Measurements from ENCODE around the gene BCAS3.

The BCAS3 gene

DNA sequence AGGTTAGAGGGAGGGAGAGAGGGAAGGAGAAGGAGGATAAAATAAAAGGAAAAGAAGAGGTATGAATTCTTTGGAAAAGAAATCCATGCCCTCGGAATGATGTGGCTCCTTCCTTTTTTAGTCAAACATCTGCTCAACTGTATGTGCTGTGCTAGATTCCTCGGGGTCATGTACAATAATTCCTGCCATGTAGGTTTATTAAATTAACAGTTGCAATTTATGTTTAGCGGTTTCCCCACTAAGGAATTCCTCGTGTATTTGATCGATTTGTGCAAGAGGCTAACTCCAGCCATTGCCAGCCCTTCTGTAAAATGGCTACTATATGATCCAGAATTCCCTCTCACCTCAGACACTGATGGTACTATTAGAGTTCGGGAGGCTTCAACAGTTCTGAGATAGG lies 639.0 kb downstream of the BCAS3 start:
- no peak for DNase-seq (ENCODE audit: low read depth, low spot score)

DNA sequence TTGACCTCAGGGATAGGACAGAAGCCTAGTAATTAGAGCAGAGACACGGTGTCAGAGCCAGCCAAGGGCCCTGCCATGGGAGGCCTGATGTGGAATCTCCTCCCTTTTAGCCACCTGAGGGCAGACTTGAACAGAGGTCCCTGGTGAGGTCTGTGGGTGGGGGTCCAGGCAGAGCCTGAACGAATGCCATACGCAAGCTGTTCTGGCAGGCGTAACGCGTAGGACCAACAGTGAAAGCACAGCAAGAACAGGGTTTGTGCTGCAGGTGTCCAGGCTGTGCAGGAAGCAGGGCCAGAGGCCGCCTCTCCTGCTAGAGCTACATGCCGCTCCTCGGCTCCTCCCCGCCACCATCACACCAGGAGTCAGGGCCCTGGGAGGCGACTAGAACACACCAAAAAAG lies 640.1 kb downstream of the BCAS3 start:
- no peak for DNase-seq (ENCODE audit: low read depth, low spot score)

DNA sequence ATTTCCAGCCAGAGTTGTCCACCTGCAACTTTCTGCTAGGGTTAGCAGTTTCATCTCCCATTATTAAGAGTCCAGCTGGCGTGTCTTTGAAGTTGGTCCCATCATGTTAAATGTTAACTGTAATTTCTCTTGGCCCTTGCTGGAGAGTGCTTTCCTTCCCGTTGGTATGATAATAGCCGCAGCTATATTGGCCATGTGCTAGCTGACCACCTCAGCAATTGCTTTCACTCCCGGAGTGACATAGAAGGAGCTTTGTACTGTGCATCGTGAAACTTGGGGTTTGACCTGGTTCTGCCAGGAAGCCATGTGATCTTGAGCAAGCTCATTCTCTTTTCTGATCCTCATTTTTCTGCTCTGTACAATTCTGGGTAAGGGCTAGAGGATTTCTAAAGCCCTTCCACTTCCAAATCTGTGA lies 641.0 kb downstream of the BCAS3 start:
- DNase-seq (ENCODE audit: low read depth, low spot score), result no peak

DNA sequence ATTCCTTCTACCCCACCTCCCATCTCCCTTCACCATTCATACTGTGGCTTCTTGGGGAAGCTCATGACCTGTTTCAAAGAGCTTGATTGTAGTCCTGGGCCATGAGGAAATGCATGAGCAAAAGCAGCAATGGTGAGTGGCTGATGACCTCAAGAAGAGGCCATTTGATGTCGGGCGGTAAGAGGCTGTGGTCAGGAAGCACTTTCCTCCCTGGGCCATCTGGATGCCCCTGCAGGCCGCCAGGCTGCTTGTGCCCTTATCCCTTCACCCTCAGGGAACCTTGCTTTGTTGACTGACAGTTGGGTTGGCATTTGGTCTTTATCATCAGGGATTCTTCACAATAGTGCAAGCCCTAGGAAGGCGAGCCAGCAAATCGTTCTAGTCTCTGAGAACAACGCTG lies 643.7 kb downstream of the BCAS3 start:
- DNase-seq (ENCODE audit: low read depth, low spot score), result no peak

DNA sequence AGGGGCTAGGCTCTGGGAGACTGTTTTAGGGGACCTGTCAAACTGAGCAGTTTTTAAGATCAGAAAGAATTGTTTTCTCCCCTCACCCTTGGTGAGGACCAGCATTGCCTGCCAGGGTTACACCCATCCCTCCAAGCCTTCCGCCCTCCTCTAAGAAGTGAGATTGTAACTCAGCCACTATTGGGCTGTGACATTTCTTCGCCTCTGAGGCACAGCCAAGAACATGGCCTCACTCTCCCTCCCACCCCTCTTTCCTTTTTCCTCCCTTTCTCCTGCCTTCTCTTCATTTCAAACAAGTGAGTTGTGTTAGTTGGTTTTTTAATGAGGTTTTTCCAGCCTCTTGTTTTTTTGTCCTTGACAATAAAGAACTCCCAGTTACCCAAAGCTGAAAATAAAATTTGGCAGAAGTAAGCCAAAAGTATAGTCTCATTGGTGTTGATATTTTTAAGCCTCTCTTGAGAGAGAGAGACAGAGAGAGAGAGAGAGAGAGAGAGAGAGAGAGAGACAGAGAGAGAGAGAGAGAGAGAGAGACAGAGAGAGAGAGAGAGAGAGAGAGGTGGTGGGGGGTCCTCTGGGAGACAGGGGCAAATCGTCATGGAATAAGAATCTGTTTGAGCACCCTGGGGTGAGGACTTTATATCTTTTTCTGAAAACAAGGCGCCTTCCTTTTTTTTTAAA lies 644.8 kb downstream of the BCAS3 start:
- no peak for DNase-seq (ENCODE audit: low read depth, low spot score)

DNA sequence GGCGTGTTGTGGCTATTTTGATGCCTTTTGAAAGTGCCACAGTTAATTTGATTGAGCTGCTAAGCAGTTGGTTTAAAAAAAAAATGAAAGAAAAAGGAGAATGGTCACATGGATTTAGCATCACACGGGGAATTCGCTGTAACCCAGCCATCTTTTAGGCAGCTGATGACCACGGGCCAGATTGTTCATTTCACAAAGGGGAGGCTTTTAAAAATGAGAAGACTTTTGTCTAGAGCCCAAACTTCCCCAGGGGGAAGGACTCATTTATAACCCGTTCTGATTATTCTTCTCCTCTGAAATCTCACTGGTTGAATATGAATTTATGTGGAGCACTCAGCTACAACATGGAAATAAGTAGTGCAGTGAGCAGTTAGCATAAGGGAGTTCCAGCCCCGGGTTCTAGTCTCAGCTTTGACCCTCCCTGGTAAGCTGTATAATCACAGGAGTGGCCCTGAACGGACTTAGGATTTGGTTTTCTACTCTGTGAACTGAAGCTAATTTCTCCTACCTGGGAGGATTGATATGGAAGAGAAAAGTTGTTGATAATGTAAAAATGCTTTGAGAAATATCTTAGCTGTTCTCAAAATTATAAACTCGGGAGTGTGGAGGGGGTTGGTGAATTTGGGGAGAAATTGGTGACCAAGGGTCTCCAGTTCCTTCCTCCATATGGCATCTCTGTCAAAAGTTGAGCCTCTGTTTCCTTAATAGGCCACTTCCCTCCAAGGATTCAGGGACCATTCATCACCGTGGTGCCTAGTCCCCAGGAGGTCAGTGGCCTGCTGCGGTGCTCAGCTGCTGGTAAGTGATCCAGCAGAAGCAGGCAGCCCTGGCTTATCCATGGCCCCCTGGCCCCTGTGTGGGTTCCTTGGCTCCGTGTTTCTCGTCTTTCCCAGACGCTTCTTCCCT lies 645.6 kb downstream of the BCAS3 start:
- no peak for DNase-seq (ENCODE audit: low read depth, low spot score)

DNA sequence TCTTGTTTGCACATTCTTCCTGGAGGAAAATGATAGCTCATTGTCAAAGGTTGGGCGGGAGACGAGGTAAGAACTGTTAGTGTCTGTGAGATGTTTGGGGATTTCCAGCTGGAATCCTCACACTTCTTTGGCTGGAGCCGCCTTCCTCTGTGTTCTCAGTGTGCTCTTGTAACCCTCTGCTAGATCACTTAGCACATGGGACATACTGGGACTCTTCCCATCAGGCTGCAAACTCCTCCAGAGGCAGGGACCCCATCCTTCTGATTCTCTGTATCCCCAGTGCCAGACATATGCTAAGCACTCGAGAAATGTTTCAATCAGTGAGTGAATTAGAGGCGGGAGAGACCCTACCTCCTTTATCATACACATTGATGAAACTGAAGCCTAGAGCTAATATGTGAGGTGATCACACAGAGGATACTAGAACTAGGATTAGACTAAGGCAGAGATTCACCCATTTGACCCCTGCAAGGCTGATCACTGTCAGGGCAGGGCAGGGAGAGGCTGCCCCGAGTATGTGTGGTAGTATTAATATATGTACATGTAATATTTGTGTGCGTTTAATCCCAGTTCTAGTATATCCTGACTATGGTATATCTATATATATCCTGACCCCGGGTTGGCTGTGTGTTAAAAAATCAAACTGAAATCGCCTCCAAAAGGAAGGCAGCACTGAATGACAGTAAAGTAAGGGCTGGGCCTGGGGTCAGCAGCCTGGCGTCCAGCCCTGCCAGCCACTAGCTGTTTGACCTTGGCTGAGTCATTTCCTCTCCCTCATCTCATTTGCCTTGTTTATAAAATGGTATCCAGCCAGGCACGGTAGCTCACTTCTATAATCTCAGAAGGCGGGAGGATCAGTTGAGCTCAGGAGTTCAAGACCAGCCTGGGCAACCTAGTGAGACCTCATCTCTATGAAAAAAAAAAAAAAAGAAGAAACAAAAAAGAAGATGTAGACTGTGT lies 646.5 kb downstream of the BCAS3 start:
- DNase-seq (ENCODE audit: low read depth, low spot score), result no peak

DNA sequence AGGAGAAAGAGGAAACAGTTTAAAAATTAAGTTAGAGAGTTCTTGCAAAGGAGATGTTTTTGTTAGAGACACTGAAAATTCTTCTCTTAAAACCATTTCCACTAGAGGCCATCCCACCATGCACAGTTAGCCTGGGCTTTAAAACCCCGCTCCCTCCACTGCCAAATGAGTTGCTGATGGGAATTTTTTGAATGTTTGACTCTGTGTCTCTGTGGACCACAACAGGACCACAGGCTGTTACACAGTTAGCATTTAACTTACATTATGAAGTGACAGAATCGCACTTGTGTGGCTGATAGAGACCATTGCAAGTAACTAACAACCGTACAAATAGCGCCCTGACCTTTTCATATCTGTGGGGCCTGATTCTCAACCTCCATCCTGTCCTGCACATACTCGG lies 647.3 kb downstream of the BCAS3 start:
- DNase-seq (ENCODE audit: low read depth, low spot score), result no peak

DNA sequence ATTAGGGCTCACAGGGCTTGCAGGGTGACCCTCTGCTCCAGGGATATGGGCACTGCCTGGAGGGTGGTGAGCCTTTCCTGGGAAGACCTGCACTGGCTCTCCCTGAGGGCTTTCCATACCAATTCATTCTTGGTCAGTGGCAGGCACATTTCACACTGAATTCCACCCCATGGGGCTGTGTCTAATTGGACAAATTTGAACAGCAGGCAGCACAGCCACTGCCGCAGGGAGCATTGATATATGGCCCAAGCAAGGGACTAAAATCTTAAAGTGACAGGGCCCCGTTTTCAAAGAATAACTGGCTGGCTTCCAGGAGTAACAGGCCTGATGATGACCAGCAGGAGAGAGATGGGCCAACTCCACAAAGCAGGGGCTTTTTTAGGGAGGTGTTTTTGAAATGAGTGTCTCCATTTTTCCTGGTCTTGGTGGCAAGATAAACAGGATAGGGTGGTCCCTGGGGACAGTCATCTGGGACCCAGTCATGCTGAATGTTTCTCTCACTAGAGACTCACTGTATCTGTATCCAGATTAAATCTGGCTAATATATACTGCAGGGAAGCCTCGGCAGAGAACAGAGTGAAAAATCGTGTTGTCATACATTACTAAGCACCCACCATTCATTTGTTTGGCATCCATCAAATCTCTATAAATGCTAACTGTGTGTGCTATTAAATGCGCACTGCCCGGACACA lies 647.9 kb downstream of the BCAS3 start:
- DNase-seq (ENCODE audit: low read depth, low spot score), result no peak

DNA sequence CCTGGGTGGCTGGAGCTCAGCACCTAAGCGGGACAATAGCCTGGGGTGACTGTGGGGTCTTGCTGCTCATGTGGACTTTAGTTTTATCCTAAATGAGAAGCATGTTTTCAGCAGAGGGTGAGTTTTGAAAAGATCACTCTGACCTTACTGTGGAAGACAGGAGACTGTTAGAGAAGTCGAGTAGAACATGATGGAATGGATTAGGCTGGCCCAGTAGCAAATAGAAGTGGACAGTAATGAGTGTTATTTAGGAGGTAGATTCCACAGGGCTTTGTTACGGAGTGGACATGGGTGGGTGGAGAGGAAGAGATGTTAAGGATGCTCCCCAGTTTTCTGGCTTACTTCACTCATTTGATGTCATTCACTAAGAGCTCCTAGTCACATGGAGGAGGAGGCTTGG lies 648.7 kb downstream of the BCAS3 start:
- no peak for DNase-seq (ENCODE audit: low read depth, low spot score)

DNA sequence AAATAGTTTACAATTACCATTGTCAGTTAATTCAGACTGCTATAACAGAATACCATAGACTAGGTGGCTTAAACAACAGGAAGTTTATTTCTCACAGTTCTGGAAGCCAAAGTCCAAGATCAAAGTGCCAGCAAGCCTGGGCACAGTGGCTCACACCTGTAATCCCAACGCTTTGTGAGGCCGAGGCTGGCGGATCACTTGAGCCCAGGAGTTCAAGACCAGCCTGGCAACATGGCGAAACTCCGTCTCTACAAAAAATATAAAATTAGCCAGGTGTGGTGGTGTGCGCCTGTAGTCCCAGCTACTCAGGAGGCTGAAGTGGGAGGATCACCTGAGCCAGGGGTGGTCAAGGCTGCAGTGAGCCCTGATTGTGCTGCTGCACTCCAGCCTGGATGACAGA lies 650.7 kb downstream of the BCAS3 start:
- no peak for DNase-seq (ENCODE audit: low read depth, low spot score)

DNA sequence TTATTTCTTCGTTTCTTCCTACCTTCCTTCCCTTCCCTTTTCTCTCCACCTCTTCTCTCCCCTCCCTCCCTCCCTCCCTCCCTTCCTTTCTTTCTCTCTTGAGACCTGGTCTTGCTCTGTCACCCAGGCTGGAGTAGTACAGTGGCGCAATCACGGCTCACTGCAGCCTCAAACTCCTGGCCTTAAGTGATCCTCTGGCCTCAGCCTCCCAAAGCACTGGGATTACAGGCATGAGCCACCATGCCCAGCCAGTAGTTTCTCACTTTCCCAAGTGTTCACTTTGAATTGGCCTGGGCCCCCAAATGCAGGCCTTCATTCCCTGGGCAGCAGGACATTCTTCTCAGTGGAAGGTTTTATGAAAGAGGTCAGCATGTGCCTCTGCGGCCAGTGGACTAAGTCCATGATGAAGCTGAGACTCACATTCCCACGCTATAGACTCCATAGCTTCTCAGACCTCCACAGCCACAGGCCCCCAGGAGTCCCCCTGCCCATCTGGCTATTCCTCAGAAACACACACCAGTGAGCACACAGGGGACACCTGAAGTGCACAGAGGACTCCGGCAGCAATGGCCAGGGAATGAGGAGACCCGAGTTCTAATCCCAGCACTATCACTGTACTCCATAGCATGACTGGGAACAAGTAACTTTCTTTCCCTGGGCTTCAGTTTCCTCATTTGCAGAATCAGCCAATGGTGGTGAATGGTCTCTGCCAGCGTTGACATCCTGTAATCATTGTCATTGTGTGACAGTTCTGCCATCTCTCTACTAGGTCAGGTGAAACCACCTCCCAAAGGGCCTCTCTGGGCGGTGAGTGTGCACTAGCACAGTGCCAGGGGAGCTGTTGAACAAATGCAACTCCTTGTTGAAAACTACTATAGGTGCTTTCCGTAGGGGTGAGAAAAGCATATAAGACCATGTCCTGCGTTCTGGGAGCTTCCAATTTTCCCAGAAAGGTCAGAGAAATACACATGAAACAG lies 652.8 kb downstream of the BCAS3 start:
- no peak for DNase-seq (ENCODE audit: low read depth, low spot score)

DNA sequence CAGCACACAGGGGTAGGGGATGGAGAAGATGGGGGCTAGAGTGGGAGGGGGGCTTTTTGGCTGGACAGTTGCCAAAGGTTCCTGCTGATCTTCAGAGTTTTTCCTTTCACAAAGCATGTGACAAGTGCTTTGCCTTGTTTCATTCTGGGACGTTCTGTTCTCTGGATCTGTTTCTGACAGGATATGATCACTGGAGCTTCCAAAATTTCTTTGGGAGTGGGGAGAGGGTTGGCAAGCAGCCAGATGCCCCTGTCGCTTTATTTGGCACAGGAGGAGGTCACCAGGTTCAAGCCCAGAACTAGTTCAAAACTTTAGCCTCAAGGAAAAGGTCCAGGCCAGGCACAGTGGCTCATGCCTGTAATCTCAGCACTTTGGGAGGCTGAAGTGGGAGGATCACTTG lies 653.5 kb downstream of the BCAS3 start:
- DNase-seq (ENCODE audit: low read depth, low spot score), result no peak

DNA sequence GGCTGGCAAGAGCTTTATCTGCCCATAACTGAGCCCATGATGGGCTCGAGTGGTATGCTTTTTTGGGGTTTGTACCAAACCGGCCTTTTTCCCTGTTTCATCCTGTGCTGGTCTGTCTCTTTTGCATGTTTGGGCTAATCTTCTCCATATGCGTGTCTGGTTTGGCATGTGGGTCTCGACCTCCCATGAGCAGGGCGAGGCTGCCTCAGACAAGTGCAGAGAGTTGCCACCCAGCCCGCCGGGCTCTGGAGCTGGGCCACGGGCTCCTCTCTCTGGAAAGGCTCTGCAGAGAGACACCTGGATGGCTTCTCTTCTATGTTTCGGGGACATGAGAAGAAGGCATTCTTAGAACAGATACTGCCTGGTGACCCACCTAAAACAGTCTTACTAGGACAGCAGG lies 654.2 kb downstream of the BCAS3 start:
- DNase-seq (ENCODE audit: low read depth, low spot score), result no peak

DNA sequence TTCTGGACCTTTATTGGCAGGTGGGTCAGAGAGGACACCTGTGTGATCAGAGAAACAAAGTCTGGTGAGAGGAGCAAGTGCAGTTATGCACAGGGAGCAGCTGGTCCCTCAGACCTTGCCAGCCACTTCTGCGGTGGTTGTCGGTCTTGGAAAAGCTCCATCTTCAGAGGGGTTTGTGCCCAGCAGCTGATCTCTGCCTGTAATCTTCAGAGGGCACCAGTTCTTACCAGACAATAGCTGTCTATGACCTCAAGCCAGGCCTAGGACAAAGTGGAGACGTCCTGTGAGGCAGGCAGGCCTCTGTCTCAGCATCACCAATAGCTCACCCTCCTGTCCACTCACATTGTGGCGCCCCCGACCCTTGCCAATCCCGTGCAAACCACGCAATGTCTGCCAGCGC lies 655.5 kb downstream of the BCAS3 start:
- DNase-seq (ENCODE audit: low read depth, low spot score), result no peak

DNA sequence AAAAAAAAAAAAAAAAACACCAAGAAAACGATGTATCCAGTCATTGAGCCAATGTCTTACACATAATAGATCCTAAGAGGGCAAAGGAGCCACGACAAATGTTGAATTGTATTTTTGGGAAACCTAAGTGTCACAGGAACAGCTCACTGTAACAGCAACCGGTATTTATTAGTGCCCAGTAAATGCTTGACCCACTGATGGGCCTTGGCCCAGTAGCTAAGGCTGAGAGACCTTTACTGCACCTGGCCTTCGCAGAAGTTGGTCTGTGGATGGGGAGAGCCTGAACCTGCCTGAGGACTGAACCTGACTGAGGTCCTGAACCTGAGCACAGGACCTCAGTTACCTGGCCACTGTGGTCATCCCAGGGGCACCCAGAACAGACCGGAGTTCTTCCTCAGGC lies 657.0 kb downstream of the BCAS3 start:
- DNase-seq (ENCODE audit: low read depth, low spot score), result no peak

DNA sequence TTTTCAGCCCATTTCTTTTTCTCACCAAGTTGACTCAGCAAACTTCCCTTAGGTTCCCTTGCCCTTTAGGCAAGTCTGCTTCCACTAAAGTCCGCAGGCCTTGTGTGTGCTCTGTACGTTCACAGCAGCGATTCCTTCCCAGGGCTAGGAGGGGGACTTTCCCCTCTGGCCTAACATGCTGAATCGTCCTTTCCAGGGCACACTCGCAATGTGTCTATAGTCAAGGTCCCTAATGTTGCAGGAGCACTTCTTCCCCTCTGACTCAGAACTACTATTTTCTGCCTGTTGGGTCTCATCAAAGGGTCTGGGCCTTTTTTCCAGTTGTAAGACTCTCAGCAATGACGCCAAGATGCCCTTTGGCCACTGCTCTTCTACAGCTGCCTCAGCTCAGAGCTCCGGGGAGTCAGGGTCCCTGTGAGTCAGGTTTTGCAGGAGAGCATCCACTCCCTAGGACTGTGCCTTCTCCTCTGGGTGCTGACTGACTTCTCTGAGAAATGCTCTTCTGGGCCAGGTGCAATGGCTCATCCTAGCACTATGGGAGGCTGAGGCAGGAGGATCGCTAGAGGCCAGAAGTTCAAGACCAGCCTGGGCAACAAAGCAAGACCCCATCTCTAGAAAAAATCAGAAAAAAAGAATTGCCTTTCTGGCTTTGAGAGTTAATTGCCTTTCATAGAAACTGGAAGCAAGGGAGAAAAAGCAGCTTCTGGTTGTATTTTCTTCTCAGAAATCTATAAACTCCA lies 657.6 kb downstream of the BCAS3 start:
- no peak for DNase-seq (ENCODE audit: low read depth, low spot score)

DNA sequence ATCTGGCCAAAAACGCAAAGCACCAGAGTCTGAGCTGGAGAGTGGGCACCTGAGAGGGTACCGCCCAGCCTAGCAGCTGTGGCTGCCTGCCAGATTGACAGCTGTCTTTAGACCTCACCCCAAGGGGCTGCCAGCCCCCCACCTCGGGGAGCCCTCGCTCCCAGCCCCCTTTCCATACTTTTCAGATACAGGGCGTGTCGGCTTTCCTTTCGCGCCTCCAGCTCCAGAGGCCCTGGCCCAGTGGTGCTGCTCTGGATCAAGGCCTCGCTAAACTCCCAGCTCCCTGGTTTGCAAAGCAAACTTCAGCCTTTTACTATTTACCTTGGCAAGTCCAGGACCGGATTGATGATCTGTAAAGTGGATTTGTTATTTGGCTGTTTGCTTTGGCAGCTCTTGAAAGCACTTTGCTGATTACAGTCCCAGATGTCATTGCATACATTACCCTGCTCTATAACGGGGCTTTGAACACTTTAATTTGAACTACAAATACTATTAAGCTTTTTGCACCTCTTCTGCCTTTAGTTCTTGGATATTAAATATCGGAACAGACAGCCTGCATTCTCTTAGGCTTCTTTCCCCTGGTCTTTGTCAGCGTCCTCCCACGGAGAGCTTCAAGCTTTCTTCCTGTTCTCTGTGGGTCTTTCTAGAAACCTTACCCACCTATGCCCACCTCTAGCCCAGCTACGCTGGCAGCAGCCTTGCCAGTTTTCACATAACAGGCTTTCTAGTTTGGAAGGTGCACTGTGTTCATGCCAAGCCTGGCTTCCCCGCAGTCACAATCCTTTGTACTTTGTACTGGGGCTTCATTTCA lies 658.4 kb downstream of the BCAS3 start:
- DNase-seq (ENCODE audit: low read depth, low spot score), result no peak

DNA sequence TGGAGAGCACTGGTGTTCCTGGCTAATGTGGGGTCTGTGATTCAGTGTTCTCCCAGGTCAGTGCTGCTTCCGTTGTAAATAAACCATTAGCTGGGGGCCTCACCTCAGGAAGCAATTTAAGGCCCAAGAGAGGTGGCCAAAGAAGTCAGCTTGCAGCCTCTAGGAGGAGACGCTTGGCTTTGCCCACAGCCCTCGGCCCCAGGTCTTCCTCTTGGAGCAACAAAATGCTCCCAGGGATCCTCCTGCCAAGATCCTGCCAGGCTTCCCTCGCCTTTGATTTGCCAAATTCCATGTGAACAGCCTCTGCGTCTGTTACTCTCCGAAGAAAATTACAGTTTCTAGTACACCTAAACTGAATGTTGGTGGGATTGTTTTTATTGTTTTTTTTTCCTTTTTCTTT lies 659.6 kb downstream of the BCAS3 start:
- no peak for DNase-seq (ENCODE audit: low read depth, low spot score)

All from activated naive CD8-positive, alpha-beta T cell treated with anti-CD3 and anti-CD28 coated beads, Interleukin-2, amount 50 U/mL, for 16 hours (primary cell).